Skeletal muscle satellite cell (primary cell): ENCODE data around the gene CIROP.

ENCODE experiments used
- H3K27me3 ChIP-seq: 2 replicates; pipeline ENCODE4 v1.7.0; 2013; ENCODE audit warnings: low read length; ENCODE audit not compliant: control insufficient read depth, insufficient read depth
- H3K36me3 ChIP-seq: 2 replicates; pipeline ENCODE4 v1.7.0; 2013; ENCODE audit warnings: mild to moderate bottlenecking, control low read depth, low read length; ENCODE audit not compliant: insufficient read depth
- H3K4me1 ChIP-seq: 2 replicates; pipeline ENCODE4 v1.7.0; 2013; ENCODE audit warnings: low read length; ENCODE audit not compliant: control insufficient read depth, insufficient read depth
- H3K4me2 ChIP-seq: 2 replicates; pipeline ENCODE4 v1.7.0; 2013; ENCODE audit warnings: mild to moderate bottlenecking, low read length
- H3K4me3 ChIP-seq: 2 replicates; pipeline ENCODE4 v1.7.0; 2013; ENCODE audit warnings: low read length
- H3K9ac ChIP-seq: 2 replicates; pipeline ENCODE4 v1.7.0; 2013; ENCODE audit warnings: mild to moderate bottlenecking, low read depth, low read length, moderate library complexity
- H3K9me3 ChIP-seq: replicated peaks from 2 replicates; pipeline ENCODE4 v1.7.0; 2013; ENCODE audit warnings: mild to moderate bottlenecking, control low read depth, low read length

CIROP gene

DNA sequence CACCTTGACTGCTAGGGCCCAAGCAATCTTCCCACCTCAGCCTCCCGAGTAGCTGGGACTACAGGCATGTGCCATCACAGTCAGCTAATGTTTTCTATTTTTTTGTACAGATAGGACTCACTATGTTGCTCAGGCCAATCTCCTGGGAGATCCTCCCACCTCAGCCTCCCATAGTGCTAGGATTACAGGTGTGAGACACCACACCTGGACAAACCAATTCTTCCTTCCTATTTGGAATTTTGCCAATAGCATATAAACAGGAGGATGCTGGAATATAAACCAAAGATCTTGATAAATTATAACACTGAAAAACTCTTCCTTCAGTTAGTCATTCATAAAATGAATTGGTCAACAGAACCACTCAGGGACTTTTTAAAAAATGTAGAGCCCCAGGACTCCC is 18.2 kb downstream of the CIROP start:
- H3K9me3 ChIP-seq, result no peaks in the 10 kb centered on the region
- no peak overlapping the region for H3K9ac ChIP-seq
- no peak overlapping the region for H3K4me3 ChIP-seq
- H3K27me3 ChIP-seq, result no peaks in the 10 kb centered on the region
- no peak overlapping the region for H3K4me2 ChIP-seq
- H3K36me3 ChIP-seq, result peaks cover 75% of the 10 kb centered on the region
- no peaks in the 10 kb centered on the region for H3K4me1 ChIP-seq

DNA sequence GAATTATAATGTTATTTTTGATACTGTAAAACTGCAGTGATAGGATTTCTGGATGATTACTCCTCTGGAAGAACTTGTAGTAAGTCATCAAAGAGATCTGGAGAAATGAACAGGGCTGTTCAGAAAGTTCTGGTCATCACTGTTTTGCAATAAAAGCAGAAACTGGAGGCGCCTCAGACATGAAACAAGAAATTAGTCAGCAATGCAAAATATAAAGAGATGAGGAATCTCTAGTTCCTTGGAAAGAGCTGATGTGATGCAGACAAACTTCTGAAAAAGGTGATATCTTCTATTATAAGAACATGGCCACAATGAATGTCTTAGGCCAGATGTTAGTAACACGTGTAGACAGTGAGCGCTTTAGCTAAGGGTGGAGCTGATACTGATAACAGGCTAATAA is 19.3 kb downstream of the CIROP start:
- Histone ChIP-seq H3K9ac (no peak overlapping the region), H3K36me3 (peaks cover 81% of the 10 kb centered on the region), H3K4me1 (peaks cover 10% of the 10 kb centered on the region), H3K9me3 (no peaks in the 10 kb centered on the region), H3K4me3 (no peak overlapping the region), H3K27me3 (no peaks in the 10 kb centered on the region), H3K4me2 (no peak overlapping the region)

DNA sequence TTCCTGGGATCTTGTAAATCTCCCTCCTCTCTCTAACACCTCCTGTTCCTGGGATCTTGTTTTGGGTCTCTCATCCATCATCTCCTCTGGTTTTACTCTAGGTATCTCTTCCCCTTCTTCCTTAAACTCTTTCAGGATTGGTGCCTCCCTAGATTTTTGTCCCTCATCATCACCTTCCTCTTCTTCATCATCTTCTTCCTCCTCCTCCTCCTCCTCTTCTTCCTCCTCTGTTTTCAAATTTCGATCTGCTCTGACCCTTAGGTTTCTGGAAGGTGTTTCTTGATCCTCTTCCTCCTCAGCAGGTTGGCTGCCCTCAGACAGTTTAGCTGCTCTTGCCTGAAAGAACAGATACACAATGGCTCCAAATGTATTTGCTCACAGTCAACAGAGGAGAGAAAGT is 24.3 kb downstream of the CIROP start:
- no peaks in the 10 kb centered on the region for H3K27me3 ChIP-seq
- peaks cover 76% of the 10 kb centered on the region for H3K36me3 ChIP-seq
- H3K4me2 ChIP-seq, result no peak overlapping the region
- H3K4me3 ChIP-seq, result no peak overlapping the region
- H3K9ac ChIP-seq, result peak overlapping the region; percentile 11
- no peaks in the 10 kb centered on the region for H3K9me3 ChIP-seq
- peaks cover 39% of the 10 kb centered on the region for H3K4me1 ChIP-seq

DNA sequence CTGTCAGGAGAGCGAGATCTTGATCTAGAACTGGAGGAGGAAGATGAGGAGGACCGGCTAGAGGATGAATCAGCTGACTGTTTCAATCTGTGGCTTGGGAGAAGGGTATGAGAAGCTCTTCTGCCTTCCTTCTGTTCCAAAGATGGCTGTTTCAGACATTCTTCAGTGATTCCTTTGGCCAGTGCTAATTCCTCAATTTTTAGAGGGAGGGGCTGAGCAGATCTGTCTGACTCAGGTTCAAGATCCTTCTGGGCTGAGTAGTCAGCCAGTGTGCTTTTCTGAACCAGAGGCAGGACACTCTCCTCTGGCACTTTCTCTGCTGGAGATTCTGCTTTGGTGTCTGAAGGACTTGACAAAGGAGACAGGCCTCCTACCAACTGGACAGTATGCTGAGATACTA is 25.1 kb downstream of the CIROP start:
- H3K4me1 ChIP-seq, result peaks cover 39% of the 10 kb centered on the region
- H3K27me3 ChIP-seq, result no peaks in the 10 kb centered on the region
- peaks cover 76% of the 10 kb centered on the region for H3K36me3 ChIP-seq
- H3K4me2 ChIP-seq, result peak overlapping the region; percentile 60
- H3K9ac ChIP-seq, result peak overlapping the region; percentile 75
- H3K9me3 ChIP-seq, result no peaks in the 10 kb centered on the region
- H3K4me3 ChIP-seq, result peak overlapping the region; percentile 5

DNA sequence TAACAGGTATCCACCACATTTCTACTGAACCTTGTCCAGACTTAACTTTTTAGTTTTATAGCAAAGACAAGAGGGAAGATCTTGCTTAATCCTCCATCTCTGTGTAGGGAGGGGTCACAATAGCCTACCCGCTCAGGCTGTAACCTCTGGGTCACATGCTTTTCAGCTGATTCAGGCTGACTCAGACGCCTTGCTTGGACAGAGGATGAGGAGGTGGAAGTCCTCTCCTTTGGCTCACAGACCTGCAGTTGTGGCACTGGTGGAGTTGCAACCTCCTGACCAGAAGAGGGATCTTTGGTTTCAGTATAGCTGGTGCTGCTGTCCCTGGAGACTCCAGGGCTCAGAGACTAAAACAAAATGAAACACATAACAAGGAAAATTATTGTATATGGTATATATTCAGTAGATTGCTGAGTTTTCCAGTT is 26.1 kb downstream of the CIROP start:
- Histone ChIP-seq H3K4me2 (peak overlapping the region; percentile 63), H3K4me3 (peak overlapping the region; percentile 24), H3K4me1 (peaks cover 39% of the 10 kb centered on the region), H3K9me3 (no peaks in the 10 kb centered on the region), H3K36me3 (peaks cover 82% of the 10 kb centered on the region), H3K27me3 (no peaks in the 10 kb centered on the region), H3K9ac (peak overlapping the region; percentile 75)

DNA sequence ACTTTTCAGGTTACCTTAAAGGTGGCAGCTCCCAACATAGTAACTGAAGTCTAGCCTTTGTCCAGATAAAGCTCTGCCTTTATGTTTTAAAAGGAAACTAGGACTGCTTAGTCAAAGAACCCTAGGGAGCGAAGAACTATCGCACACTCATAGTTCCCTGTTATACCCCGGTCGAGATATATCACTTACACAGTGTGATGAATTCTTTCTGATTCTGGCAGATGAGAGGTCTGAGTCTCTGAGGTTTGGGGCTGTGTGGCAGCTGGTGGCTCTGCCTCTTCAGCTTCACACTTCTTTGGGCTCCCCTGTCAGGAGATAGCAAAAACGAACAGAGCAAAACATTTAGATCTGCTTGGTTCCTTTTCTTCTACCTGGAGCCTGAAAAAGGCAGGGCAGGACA is 26.8 kb downstream of the CIROP start:
- H3K4me1 ChIP-seq, result peaks cover 39% of the 10 kb centered on the region
- H3K36me3 ChIP-seq, result peaks cover 82% of the 10 kb centered on the region
- H3K4me2 ChIP-seq, result peak overlapping the region; percentile 63
- H3K4me3 ChIP-seq, result peak overlapping the region; percentile 17
- peak overlapping the region; percentile 75 for H3K9ac ChIP-seq
- H3K9me3 ChIP-seq, result no peaks in the 10 kb centered on the region
- no peaks in the 10 kb centered on the region for H3K27me3 ChIP-seq

DNA sequence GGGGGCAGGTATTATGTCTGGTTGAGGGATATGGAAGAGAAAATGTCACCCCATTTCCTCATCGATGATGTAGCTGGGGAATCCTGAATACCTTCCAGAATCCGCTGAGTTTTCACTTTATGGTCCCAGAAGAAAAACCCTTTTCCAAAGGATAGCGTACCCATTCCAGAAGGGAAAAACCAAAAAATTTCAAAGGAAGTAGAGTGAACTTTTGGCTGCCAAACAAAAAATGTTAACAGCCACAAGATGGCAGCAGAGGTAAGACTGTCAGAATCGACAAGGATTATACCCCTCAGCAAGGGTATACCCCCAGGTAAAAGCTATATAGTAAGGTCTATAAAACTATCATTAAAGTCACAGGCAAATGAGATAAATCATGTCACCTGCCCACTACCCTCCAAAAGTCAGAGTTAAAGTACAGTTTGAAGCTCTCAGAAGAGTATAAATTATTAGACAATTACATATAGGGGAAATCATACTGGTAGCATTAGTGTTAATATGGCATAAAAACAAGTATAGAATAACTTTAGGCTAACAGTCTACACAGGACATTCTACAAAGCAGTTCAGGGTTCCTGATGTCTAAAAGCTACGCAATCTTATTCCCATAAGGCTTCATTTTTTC is 27.9 kb downstream of the CIROP start:
- no peak overlapping the region for H3K9ac ChIP-seq
- H3K4me3 ChIP-seq, result no peak overlapping the region
- no peaks in the 10 kb centered on the region for H3K9me3 ChIP-seq
- H3K27me3 ChIP-seq, result no peaks in the 10 kb centered on the region
- peaks cover 88% of the 10 kb centered on the region for H3K36me3 ChIP-seq
- peaks cover 45% of the 10 kb centered on the region for H3K4me1 ChIP-seq
- H3K4me2 ChIP-seq, result no peak overlapping the region

DNA sequence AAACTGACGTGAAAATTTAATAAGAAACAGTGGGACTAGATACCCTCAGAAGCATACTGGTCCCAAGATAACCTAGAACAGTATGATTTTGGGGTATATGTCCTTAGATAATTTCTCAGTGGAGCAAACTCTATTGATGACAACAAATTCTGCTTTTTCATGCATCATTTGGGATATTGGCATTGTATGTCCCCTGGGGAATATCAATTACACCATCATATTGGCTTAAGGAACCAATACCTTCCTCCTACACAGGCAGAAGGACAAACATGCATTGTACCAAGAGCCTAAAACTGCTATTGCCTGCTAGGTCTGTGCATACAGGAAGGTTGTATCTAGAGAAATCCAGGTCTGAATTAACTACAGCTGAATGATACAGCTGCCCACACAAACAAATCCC is 29.9 kb downstream of the CIROP start:
- Histone ChIP-seq H3K4me1 (peaks cover 41% of the 10 kb centered on the region), H3K9ac (no peak overlapping the region), H3K27me3 (no peaks in the 10 kb centered on the region), H3K36me3 (peaks cover 68% of the 10 kb centered on the region), H3K4me2 (no peak overlapping the region), H3K4me3 (no peak overlapping the region), H3K9me3 (no peaks in the 10 kb centered on the region)

DNA sequence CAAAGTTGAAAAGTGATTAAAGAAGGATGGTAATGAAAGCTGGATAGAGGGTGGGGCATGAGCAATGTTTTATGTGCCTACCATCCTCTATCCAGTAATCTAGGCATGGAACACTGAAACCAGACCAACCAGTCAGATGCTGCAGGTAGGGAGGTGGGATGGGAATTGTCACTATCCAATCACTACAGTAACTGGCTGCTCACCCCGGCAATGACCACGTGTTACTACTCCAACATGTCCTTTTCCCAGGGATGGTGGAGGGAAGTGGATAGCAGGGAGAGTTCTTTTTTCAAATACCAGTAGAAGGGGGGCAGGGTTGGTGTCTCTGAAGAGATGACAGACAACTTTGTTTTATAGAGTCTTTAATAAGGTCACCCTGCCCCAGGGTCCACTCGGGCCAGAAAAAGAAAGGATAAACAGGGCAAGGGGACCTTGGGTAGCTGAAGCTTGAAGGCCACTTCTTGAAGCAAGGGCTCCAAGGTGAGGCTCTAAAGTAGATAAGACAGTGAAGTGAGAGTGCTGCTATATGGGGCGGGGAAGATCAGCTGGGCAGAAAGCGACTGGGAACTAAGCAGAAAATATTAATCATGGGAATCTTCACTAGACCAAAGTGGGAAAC is 32.8 kb downstream of the CIROP start:
- Histone ChIP-seq H3K4me3 (peak overlapping the region; percentile 29), H3K9me3 (no peaks in the 10 kb centered on the region), H3K4me2 (peak overlapping the region; percentile 91), H3K9ac (peak overlapping the region; percentile 97), H3K4me1 (peaks cover 37% of the 10 kb centered on the region), H3K27me3 (no peaks in the 10 kb centered on the region), H3K36me3 (peaks cover 58% of the 10 kb centered on the region)

DNA sequence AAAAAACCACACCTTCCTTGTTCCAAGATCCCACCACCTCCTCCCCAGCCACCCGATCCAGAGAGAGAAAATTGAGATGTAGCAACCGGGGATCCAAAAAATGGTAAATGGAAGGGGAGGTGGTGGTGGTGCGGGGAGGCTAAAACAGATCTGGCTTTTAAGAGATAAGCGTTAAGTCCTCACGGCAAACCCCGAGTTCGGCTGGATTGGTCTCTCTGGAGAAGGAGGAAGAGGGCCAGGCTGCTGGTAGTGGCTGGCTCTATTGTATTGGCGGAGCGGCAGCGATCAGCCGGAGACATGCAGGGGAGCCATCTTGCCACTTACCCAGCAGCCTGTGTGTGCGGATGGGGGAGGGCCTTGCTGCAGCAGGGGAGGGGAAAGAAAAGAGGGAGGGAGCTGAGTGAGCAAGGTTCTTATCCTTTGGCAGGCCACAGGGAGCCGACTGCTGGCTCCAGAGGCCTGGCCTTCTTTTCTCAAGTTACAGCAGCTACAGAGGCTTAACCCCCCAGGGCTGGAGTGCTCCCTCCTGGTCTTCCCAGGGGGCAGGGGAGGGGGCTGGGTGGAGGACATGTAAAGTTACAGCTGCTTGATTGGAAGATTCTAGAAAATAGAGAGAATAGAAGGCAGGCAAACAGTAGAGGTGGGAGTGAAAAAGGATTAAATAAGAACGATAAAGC is 33.4 kb downstream of the CIROP start:
- Histone ChIP-seq H3K36me3 (peaks cover 58% of the 10 kb centered on the region), H3K27me3 (no peaks in the 10 kb centered on the region), H3K9ac (peak overlapping the region; percentile 97), H3K4me2 (peak overlapping the region; percentile 91), H3K4me1 (peaks cover 37% of the 10 kb centered on the region), H3K9me3 (no peaks in the 10 kb centered on the region), H3K4me3 (peak overlapping the region; percentile 92)

DNA sequence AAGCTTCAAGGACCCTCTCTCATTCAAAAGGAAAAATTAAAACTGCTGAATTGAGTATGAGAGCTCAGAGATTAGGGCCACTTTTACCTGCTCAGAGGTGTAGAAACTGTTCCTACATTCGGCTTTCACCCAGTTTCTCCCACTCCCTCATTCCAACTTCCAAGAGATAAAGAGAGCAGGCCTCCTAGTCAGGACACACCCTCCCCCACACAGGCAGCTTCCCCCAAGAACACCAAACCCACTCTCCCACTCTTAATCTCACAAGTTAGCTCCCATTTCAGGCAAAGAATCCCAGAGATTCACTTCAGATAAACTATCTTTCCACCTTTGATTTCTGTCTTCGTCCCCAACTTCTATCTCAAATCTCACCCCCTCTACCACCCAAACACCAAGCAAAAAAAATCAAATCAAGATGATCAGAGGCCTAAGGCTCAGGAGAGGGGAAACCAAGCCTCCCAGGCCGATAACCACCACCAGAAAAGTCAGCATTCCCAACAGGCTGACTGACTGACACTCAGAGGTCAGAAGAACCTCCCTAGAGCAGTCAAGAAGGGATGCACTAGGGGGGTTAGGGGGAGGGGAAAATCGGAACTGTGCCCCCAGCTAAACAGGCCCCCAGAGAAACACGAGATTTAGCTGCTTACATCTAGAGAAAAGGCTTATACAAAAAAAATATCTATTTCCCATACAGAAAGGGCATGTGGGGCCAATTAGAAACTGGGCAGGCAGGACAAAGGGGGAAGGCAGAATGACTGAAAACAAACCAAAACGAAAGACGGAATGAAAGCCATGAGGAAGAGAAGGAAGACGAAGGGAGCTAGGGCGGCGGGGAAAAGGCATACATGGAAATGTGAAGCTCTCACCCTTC is 34.3 kb downstream of the CIROP start:
- Histone ChIP-seq H3K4me2 (peak overlapping the region; percentile 91), H3K9ac (peak overlapping the region; percentile 97), H3K27me3 (no peaks in the 10 kb centered on the region), H3K4me1 (peaks cover 37% of the 10 kb centered on the region), H3K36me3 (peaks cover 59% of the 10 kb centered on the region), H3K9me3 (no peaks in the 10 kb centered on the region), H3K4me3 (peak overlapping the region; percentile 92)
